GM12864 (cell line): ENCODE results near the gene RPP21.

Experiments used
- DNase-seq: peaks from one replicate; pipeline ENCODE4 v3.0.0-alpha.2; 2011; ENCODE audit warnings: low read depth
- H3K4me3 ChIP-seq: 2 replicates; pipeline ENCODE4 v1.5.1; 2011; ENCODE audit warnings: mild to moderate bottlenecking, low read depth, low read length, control low read depth
- CTCF ChIP-seq: IDR thresholded peaks from 2 replicates; pipeline ENCODE4 v1.5.1; 2011; ENCODE audit warnings: low read depth, mild to moderate bottlenecking, moderate library complexity, low read length, control low read depth, inconsistent platforms; ENCODE audit errors: missing control alignments

Gene RPP21

GRCh38 chr6:30323806-30324205 lies 21.1 kb upstream of the RPP21 start:
- no peak for TF ChIP-seq CTCF
- no peak for DNase-seq
- H3K4me3 ChIP-seq: no peak overlapping the region

- no peak for TF ChIP-seq CTCF
- peak overlapping the region; percentile 74 for H3K4me3 ChIP-seq
- peak; percentile 30 for DNase-seq
Measured at GRCh38 chr6:30325150-30325872, 19.6 kb upstream of the RPP21 start.

GRCh38 chr6:30325873-30326525 lies 19.0 kb upstream of the RPP21 start:
- peak overlapping the region; percentile 74 for H3K4me3 ChIP-seq
- TF ChIP-seq CTCF: no peak
- DNase-seq: peak; percentile 19

GRCh38 chr6:30326526-30327231 lies 18.3 kb upstream of the RPP21 start, which contains the start of gene TRIM39:
Gene TRIM39, plus strand, starts transcription at chr6:30326927. Its CDS starts 2,391 bp downstream, at chr6:30329318.
- DNase-seq: peak; percentile 30
- H3K4me3 ChIP-seq: peak within 1 kb of the TSS; percentile 74
- no peak for TF ChIP-seq CTCF

- no peak for DNase-seq
- TF ChIP-seq CTCF: no peak
- peak overlapping the region; percentile 74 for H3K4me3 ChIP-seq
Measured at GRCh38 chr6:30327232-30327746, 17.7 kb upstream of the RPP21 start.

- no peak for TF ChIP-seq CTCF
- no peak overlapping the region for H3K4me3 ChIP-seq
Measured at GRCh38 chr6:30328397-30328796, 16.6 kb upstream of the RPP21 start.

More at GRCh38 chr6:30328397-30328796, 16.6 kb upstream of the RPP21 start:
- DNase-seq: no peak
